ENCODE results near the gene NALCN. TPM values are rescaled to one million over a fixed set of nuclear protein-coding genes. Genes with fewer than 3 reads are reported as not detected.
A peak's percentile ranks its signal among the peaks of the same experiment; 100 is the strongest.

Gene NALCN
- total and polyA plus RNA-seq, 4 experiments from 2014 or later: not detected

DNA sequence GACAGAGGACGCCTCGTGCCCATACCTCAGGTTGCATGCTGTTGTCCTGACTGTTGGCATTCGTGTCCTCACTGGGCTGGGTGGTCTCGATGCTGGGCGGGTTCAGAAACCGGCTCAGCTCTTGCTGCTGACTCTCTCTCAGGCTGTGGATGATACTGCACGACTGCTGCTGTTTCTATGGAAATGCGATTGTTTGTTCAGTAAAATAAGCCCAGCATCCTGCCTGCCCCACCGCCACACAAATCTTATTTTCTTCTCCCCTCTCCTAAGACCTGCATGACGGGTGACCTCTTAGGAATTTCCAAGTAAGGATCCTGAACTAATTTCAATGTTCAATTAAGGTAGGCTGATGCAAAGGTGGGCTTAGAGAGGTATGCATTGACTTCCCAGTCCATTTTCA lies 356.5 kb downstream of the NALCN start:
- DNase-seq: no peak
- ChIA-PET CTCF (ENCODE audit: partially characterized antibody) (no interaction called here), POLR2A (ENCODE audit: partially characterized antibody) (no interaction called here)
- intact Hi-C loops (cut with micrococcal nuclease): no loop called here
- Histone ChIP-seq H3K4me3 (ENCODE audit: low read length in 2 of 2) (no peak overlapping the region), H3K9me3 (ENCODE audit: control insufficient read depth in 1 of 2, low read length in 2 of 2) (no peaks in the 10 kb centered on the region), H3K36me3 (ENCODE audit: insufficient read depth, low read length) (no peaks in the 10 kb centered on the region), H3K4me1 (ENCODE audit: insufficient read depth, low read length) (no peaks in the 10 kb centered on the region), H3K27me3 (ENCODE audit: insufficient read depth, low read length) (no peaks in the 10 kb centered on the region), H3K27ac (ENCODE audit: low read depth, low read length) (no peak overlapping the region)
- H3K4me1 Mint-ChIP-seq: peaks cover 0 to 10% (median 6%) of the 10 kb centered on the region in 4 donors
- no peak overlapping the region for H3K27ac Mint-ChIP-seq
- no peak overlapping the region for H3K4me3 Mint-ChIP-seq
- H3K27me3 Mint-ChIP-seq: peaks cover 14 to 17% of the 10 kb centered on the region in 2 donors
- H3K9me3 Mint-ChIP-seq: no peaks in the 10 kb centered on the region
- H3K36me3 Mint-ChIP-seq: no peaks in the 10 kb centered on the region

DNA sequence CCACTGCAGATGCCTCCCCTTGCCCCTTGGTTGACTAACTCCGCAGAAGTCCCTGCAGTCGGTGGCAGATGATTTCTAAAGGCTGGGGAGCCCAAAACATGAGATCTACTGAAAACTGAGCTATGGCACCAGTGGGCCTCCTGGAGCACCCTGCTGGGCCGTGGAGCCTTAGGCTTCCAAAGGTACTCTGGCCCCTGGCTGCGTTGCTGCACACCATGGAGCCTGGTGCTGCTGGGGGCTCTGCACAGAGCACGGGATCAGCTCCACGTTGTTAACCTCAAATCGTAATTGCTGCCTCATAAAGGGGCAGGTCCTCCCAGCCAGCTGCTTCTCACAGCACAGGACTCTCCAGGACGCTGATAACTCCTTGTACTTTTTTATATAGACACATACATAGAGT lies 357.5 kb downstream of the NALCN start:
- peaks cover 0 to 10% (median 6%) of the 10 kb centered on the region in 4 donors for H3K4me1 Mint-ChIP-seq
- intact Hi-C loops (cut with micrococcal nuclease): no loop called here
- CTCF ChIA-PET (ENCODE audit: partially characterized antibody): no interaction called here
- peak overlapping the region in 1 of 8 donors; percentile 7 for H3K4me3 Mint-ChIP-seq
- Histone ChIP-seq H3K27ac (ENCODE audit: low read depth, low read length) (no peak overlapping the region), H3K36me3 (ENCODE audit: insufficient read depth, low read length) (no peaks in the 10 kb centered on the region), H3K9me3 (ENCODE audit: control insufficient read depth in 1 of 2, low read length in 2 of 2) (no peaks in the 10 kb centered on the region), H3K4me3 (ENCODE audit: low read length in 2 of 2) (no peak overlapping the region), H3K27me3 (ENCODE audit: insufficient read depth, low read length) (no peaks in the 10 kb centered on the region), H3K4me1 (ENCODE audit: insufficient read depth, low read length) (no peaks in the 10 kb centered on the region)
- no peak for DNase-seq
- H3K36me3 Mint-ChIP-seq: no peaks in the 10 kb centered on the region
- peaks cover 14 to 15% of the 10 kb centered on the region in 2 donors for H3K27me3 Mint-ChIP-seq
- POLR2A ChIA-PET (ENCODE audit: partially characterized antibody): no interaction called here
- H3K9me3 Mint-ChIP-seq: no peaks in the 10 kb centered on the region
- H3K27ac Mint-ChIP-seq: peak overlapping the region in 1 of 7 donors; percentile 84

DNA sequence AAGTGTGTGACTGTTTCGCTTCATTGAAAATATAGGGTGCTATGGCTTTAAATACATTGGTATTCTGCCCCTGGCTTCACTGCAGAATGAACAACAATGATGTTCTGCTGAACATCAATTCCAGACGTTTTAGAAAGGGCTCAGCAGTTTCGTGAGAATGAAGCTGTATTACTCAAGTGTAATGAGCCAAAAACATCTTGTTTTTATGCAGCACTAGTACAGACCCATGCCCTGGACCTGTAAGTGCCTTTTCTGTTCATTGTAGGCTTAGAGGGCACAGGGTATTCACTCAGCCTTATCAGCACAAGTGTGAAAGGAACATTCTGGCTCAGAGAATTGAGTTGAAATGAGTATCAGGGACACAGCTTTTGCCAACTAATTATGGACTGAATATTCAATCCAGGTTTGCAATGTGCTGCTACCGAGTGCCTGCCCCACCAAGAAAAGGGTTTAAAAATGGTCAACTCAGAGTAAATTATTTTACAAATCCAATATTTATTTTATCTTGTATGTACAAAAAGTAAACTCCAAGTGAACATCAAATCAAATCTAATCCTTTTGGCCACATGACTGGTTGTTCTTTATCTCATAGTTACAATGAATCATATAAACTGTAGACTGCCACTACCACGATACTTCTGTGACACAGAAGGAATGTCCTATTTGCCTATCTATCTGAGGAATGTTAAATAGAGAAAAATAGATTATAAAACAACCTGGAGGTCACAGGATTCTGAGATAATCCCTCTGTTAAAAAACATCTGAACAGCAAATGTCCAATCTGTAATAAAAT lies 362.8 kb downstream of the NALCN start:
- Histone ChIP-seq H3K36me3 (ENCODE audit: insufficient read depth, low read length) (no peaks in the 10 kb centered on the region), H3K27ac (ENCODE audit: low read depth, low read length) (no peak overlapping the region), H3K4me3 (ENCODE audit: low read length in 2 of 2) (no peak overlapping the region), H3K4me1 (ENCODE audit: insufficient read depth, low read length) (no peaks in the 10 kb centered on the region), H3K9me3 (ENCODE audit: control insufficient read depth in 1 of 2, low read length in 2 of 2) (no peaks in the 10 kb centered on the region), H3K27me3 (ENCODE audit: insufficient read depth, low read length) (no peaks in the 10 kb centered on the region)
- CTCF ChIA-PET (ENCODE audit: partially characterized antibody): no interaction called here
- H3K4me1 Mint-ChIP-seq: peaks cover 0 to 7% (median 4%) of the 10 kb centered on the region in 4 donors
- intact Hi-C loops (cut with micrococcal nuclease): no loop called here
- H3K27ac Mint-ChIP-seq: no peak overlapping the region
- no peak overlapping the region for H3K4me3 Mint-ChIP-seq
- no peak for DNase-seq
- H3K36me3 Mint-ChIP-seq: no peaks in the 10 kb centered on the region
- peaks cover 0 to 2% (median 0%) of the 10 kb centered on the region in 8 donors for H3K9me3 Mint-ChIP-seq
- POLR2A ChIA-PET (ENCODE audit: partially characterized antibody): no interaction called here
- peaks cover 6 to 10% of the 10 kb centered on the region in 2 donors for H3K27me3 Mint-ChIP-seq

DNA sequence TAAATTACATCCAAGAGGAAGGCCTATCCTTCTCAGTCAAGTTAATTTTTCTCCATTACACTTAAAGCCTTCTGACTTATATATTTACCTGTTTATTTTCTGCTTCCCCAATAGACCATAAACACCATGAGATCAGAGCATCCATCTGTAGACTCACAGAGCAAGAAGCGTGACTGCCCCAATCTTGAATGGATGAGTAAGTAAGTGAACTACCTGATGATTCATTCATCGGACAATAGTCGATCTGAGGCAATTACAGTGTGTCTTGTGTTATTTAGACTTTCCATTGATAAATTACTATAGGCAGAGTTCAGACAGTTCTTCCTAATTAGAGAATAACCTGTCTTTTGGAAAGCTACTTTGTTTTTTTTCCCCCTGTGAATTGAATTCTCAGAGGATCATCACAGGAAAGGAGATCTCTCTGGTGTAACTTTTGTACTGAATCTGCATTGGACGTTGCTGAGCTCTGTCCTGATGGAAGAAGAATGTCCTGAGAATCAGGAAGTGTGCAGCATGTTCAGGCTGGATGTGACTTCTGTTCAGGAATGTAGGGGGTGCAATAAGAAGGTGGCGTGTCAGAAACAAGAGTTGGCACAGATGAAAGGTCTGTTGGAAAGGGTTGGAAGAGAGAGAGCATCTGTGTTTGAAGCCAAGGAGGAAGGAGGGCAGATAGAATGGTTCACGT lies 367.0 kb downstream of the NALCN start:
- H3K27me3 ChIP-seq (ENCODE audit: insufficient read depth, low read length): no peaks in the 10 kb centered on the region
- ChIA-PET CTCF (ENCODE audit: partially characterized antibody) (no interaction called here), POLR2A (ENCODE audit: partially characterized antibody) (no interaction called here)
- H3K9me3 ChIP-seq (ENCODE audit: control insufficient read depth in 1 of 2, low read length in 2 of 2): no peaks in the 10 kb centered on the region
- no peaks in the 10 kb centered on the region for H3K4me1 ChIP-seq (ENCODE audit: insufficient read depth, low read length)
- no peaks in the 10 kb centered on the region for H3K36me3 ChIP-seq (ENCODE audit: insufficient read depth, low read length)
- Mint-ChIP-seq H3K27me3 (peaks cover 5 to 8% of the 10 kb centered on the region in 2 donors), H3K9me3 (peaks cover 0 to 12% (median 4%) of the 10 kb centered on the region in 8 donors), H3K4me1 (no peaks in the 10 kb centered on the region), H3K27ac (no peak overlapping the region), H3K4me3 (no peak overlapping the region), H3K36me3 (no peaks in the 10 kb centered on the region)
- H3K4me3 ChIP-seq (ENCODE audit: low read length in 2 of 2): no peak overlapping the region
- no peak for DNase-seq
- intact Hi-C loops (cut with micrococcal nuclease): no loop called here
- H3K27ac ChIP-seq (ENCODE audit: low read depth, low read length): no peak overlapping the region

DNA sequence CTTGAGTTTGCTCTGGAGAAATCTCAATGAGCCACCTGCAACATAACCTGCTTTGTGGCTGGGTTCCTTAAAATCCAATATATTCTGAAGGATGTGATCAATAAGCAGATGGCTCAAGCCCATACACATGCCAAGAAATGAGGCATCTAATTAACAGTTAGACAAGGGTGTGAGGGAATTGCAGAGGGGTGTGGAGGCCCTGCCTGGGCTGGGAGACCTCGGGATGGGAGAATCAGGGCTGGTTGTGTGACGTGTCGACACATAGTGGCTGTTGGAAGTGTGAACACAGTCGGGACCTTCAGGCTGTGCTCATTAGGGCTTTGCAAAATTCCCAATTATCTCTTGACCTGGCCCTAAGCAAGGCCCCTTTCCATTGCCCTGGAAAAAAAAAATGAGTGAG lies 379.8 kb downstream of the NALCN start:
- POLR2A ChIA-PET (ENCODE audit: partially characterized antibody): no interaction called here
- DNase-seq: no peak
- Histone ChIP-seq H3K9me3 (ENCODE audit: control insufficient read depth in 1 of 2, low read length in 2 of 2) (no peaks in the 10 kb centered on the region), H3K27ac (ENCODE audit: low read depth, low read length) (no peak overlapping the region), H3K36me3 (ENCODE audit: insufficient read depth, low read length) (no peaks in the 10 kb centered on the region), H3K4me1 (ENCODE audit: insufficient read depth, low read length) (no peaks in the 10 kb centered on the region), H3K4me3 (ENCODE audit: low read length in 2 of 2) (no peak overlapping the region), H3K27me3 (ENCODE audit: insufficient read depth, low read length) (no peaks in the 10 kb centered on the region)
- Mint-ChIP-seq H3K36me3 (no peaks in the 10 kb centered on the region), H3K9me3 (peaks cover 0 to 21% (median 6%) of the 10 kb centered on the region in 8 donors), H3K4me1 (no peaks in the 10 kb centered on the region), H3K27ac (no peak overlapping the region), H3K4me3 (no peak overlapping the region), H3K27me3 (peaks cover 3 to 9% of the 10 kb centered on the region in 2 donors)
- CTCF ChIA-PET (ENCODE audit: partially characterized antibody): no interaction called here
- intact Hi-C loops (cut with micrococcal nuclease): no loop called here

DNA sequence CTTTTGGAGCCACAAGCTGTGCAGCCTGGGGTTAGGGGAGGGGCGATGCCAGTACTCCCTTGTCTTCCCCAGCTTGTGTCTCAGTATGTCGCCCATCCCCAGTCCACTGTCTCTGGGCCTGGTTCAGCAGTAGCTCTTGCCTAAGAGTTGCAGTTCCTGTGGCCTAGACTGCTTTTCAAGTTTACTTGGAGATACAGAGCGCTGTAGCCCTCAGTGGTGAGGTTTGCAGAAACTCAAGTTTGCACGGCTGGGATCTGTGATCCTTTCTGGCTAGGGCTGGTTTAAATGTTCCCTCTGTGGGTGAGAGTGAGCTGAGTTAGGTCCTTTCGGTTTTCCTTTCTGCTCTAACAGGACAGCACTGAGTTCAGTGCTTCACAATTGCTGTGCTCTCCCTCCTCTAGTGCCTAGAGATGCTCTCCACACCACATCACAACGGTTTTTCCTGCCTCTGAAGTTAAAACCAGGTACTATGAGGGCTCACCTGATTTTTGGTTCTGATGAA lies 381.1 kb downstream of the NALCN start:
- CTCF ChIA-PET (ENCODE audit: partially characterized antibody): no interaction called here
- intact Hi-C loops (cut with micrococcal nuclease): no loop called here
- Histone ChIP-seq H3K4me3 (ENCODE audit: low read length in 2 of 2) (no peak overlapping the region), H3K4me1 (ENCODE audit: insufficient read depth, low read length) (no peaks in the 10 kb centered on the region), H3K27ac (ENCODE audit: low read depth, low read length) (no peak overlapping the region), H3K27me3 (ENCODE audit: insufficient read depth, low read length) (no peaks in the 10 kb centered on the region), H3K36me3 (ENCODE audit: insufficient read depth, low read length) (no peaks in the 10 kb centered on the region), H3K9me3 (ENCODE audit: control insufficient read depth in 1 of 2, low read length in 2 of 2) (no peaks in the 10 kb centered on the region)
- no peak for DNase-seq
- peak overlapping the region in 1 of 8 donors; percentile 11 for H3K4me3 Mint-ChIP-seq
- no peaks in the 10 kb centered on the region for H3K4me1 Mint-ChIP-seq
- peaks cover 0 to 21% (median 6%) of the 10 kb centered on the region in 8 donors for H3K9me3 Mint-ChIP-seq
- POLR2A ChIA-PET (ENCODE audit: partially characterized antibody): no interaction called here
- no peak overlapping the region for H3K27ac Mint-ChIP-seq
- peaks cover 3 to 12% of the 10 kb centered on the region in 2 donors for H3K27me3 Mint-ChIP-seq
- no peaks in the 10 kb centered on the region for H3K36me3 Mint-ChIP-seq

DNA sequence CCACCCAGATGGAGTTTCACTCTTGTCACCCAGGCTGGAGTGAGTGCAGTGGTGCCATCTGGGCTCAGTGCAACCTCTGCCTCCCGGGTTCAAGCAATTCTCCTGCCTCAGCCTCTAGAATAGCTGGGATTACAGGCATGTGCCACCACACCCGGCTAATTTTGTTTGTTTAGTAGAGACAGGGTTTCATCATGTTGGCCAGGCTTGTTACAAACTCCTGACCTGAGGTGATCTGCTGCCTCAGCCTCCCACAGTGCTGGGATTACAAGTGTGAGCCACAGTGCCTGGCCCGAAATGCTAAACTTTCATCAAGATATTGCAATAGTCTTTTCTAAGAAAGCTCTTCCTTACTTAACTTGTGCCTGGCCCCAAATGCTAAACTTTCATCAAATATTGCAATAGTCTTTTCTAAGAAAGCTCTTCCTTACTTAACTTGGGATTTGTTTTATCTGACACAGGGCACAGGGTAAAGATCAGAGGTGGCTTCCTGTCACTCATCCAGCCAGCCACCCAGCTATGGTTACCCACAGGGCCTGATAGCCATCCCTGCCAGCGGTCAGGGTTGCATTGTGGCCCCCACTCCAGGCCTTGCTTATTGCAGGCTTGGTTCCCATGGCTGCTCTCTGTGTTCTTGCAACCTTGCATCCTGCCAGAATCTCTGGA lies 389.4 kb downstream of the NALCN start:
- Mint-ChIP-seq H3K36me3 (no peaks in the 10 kb centered on the region), H3K27ac (no peak overlapping the region), H3K4me1 (no peaks in the 10 kb centered on the region), H3K27me3 (peaks cover under 1 to 4% of the 10 kb centered on the region in 2 donors), H3K9me3 (peaks cover 0 to 3% (median 0%) of the 10 kb centered on the region in 8 donors), H3K4me3 (no peak overlapping the region)
- Histone ChIP-seq H3K36me3 (ENCODE audit: insufficient read depth, low read length) (no peaks in the 10 kb centered on the region), H3K4me1 (ENCODE audit: insufficient read depth, low read length) (no peaks in the 10 kb centered on the region), H3K27ac (ENCODE audit: low read depth, low read length) (no peak overlapping the region), H3K27me3 (ENCODE audit: insufficient read depth, low read length) (no peaks in the 10 kb centered on the region), H3K9me3 (ENCODE audit: control insufficient read depth in 1 of 2, low read length in 2 of 2) (no peaks in the 10 kb centered on the region), H3K4me3 (ENCODE audit: low read length in 2 of 2) (no peak overlapping the region)
- no peak for DNase-seq
- ChIA-PET CTCF (ENCODE audit: partially characterized antibody) (no interaction called here), POLR2A (ENCODE audit: partially characterized antibody) (no interaction called here)
- intact Hi-C loops (cut with micrococcal nuclease): no loop called here
